Activated T-cell treated with anti-CD3 and anti-CD28 coated beads, Interleukin-2, amount 50 U/mL, for 4 hours (primary cell): ENCODE results near the gene ADAMTS10. TPM values are rescaled to one million over a fixed set of nuclear protein-coding genes. Genes with fewer than 3 reads are reported as not detected.
"Not testable (repeated sequence)": the region's sequence is repeated elsewhere in the genome, so short reads cannot be mapped to it uniquely, and the experiment has no call there.

ENCODE experiments used
- ATAC-seq, 2 donors: fragments of 200-7000 bp; cut with Tn5 transposase; one replicate each; pipeline ENCODE4 v1.10.0; 2021
- DNase-seq: peaks from one replicate; pipeline ENCODE4 v3.0.0-alpha.2; 2020
- H3K27me3 Mint-ChIP-seq: one replicate; pipeline ENCODE4 v1.8.0; 2021; ENCODE audit warnings: low read depth, mixed read lengths
- H3K36me3 Mint-ChIP-seq: one replicate; pipeline ENCODE4 v1.8.0; 2022; ENCODE audit warnings: mixed read lengths; ENCODE audit not compliant: insufficient read depth
- H3K4me1 Mint-ChIP-seq: one replicate; pipeline ENCODE4 v1.8.0; 2021; ENCODE audit warnings: low read depth, mixed read lengths
- H3K4me3 Mint-ChIP-seq: one replicate; pipeline ENCODE4 v1.8.0; 2021; ENCODE audit warnings: mild to moderate bottlenecking, moderate library complexity, mixed read lengths
- H3K9me3 Mint-ChIP-seq: one replicate; pipeline ENCODE4 v1.8.0; 2021; ENCODE audit warnings: mixed read lengths
- total RNA-seq, 3 donors: library from RNA; stranded (reverse); gene quantifications; one replicate each; pipeline ENCODE4 v1.2.1, GENCODE V29; 2021

The ADAMTS10 gene
- total RNA-seq, 3 donors from 2014 or later = 1.1 to 3.1 (median 1.5) TPM

- H3K27me3 Mint-ChIP-seq = no peaks in the 10 kb centered on the region
- peaks cover 3% of the 10 kb centered on the region for H3K36me3 Mint-ChIP-seq
- peak overlapping the region; percentile 74 for H3K4me3 Mint-ChIP-seq
- DNase-seq (peak; percentile 94), ATAC-seq (peak; percentile 91 to 93)
- H3K4me1 Mint-ChIP-seq = peaks cover 18% of the 10 kb centered on the region
- no peaks in the 10 kb centered on the region for H3K9me3 Mint-ChIP-seq
Measured at GRCh38 chr19:8592231-8593009, 18.1 kb downstream of the ADAMTS10 start.

- no peaks in the 10 kb centered on the region for H3K9me3 Mint-ChIP-seq
- DNase-seq = no peak
- H3K27me3 Mint-ChIP-seq = no peaks in the 10 kb centered on the region
Measured at GRCh38 chr19:8589177-8589714, 21.3 kb downstream of the ADAMTS10 start.

GRCh38 chr19:8585894-8586750, 24.4 kb downstream of the ADAMTS10 start:
- Mint-ChIP-seq H3K4me1 (no peaks in the 10 kb centered on the region), H3K9me3 (no peaks in the 10 kb centered on the region), H3K27me3 (no peaks in the 10 kb centered on the region), H3K36me3 (no peaks in the 10 kb centered on the region), H3K4me3 (no peak overlapping the region)
- DNase-seq (peak; percentile 49), ATAC-seq (peak; percentile 50 to 58)

More at GRCh38 chr19:8589177-8589714, 21.3 kb downstream of the ADAMTS10 start:
- H3K4me1 Mint-ChIP-seq = peaks cover 18% of the 10 kb centered on the region
- H3K36me3 Mint-ChIP-seq = no peaks in the 10 kb centered on the region
- no peak overlapping the region for H3K4me3 Mint-ChIP-seq
- no peak for ATAC-seq

DNA sequence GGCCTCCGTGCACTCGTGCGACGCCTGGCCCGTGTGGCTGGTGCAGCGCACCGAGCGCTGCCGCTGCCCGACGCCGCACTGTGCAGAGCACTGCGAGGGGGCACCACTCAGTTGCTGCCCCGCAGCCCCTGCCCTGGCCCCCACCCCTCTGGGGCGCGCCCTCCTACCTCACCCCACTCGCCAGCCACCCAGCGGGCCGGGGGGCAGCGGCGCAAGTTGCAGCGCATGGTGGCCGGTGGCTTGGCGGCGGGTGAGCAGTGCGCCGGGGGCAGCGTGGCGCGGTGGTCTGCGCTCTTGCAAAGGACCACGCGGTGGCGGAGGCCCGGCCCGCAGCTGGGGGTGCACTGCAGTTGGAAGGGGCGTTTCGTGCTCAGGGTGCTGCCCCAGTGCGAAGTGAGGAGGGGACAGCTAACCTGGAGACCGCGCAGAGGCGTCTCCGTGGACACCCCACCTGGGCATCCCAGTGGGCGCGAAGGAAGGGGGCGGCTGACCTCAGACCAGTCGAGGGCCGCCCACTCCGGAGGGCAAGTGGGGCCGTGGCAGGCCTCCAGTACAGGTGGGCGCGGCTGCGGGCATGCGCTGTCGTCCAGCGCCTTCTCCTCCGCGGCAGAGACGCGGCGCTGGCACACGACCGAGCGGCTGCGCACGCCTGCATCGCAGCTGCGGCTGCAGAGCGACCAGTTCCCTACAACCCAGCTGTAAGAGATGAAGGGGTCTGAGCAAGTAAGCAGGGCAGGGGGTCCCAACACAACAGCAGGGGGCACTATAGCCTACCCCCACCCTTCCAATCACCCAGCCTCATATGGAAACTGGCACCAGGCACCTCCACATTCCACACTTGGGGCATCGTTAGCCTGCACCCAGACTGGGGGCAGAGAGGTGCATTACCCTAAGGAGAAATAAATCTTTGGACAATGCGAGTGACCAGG, 25.3 kb downstream of the ADAMTS10 start:
- DNase-seq (no peak), ATAC-seq (no peak)
- H3K4me1 Mint-ChIP-seq = no peaks in the 10 kb centered on the region
- H3K27me3 Mint-ChIP-seq = no peaks in the 10 kb centered on the region
- no peaks in the 10 kb centered on the region for H3K36me3 Mint-ChIP-seq
- H3K4me3 Mint-ChIP-seq = no peak overlapping the region
- no peaks in the 10 kb centered on the region for H3K9me3 Mint-ChIP-seq

GRCh38 chr19:8580710-8581281, 29.7 kb downstream of the ADAMTS10 start:
- no peak overlapping the region for H3K4me3 Mint-ChIP-seq
- ATAC-seq = peak; percentile 50 to 53
- peak; percentile 84 for DNase-seq
- no peaks in the 10 kb centered on the region for H3K27me3 Mint-ChIP-seq
- peaks cover 38% of the 10 kb centered on the region for H3K4me1 Mint-ChIP-seq
- no peaks in the 10 kb centered on the region for H3K36me3 Mint-ChIP-seq
- no peaks in the 10 kb centered on the region for H3K9me3 Mint-ChIP-seq

- Mint-ChIP-seq H3K36me3 (peaks cover 4% of the 10 kb centered on the region), H3K27me3 (no peaks in the 10 kb centered on the region), H3K4me1 (peaks cover 57% of the 10 kb centered on the region), H3K4me3 (peak overlapping the region; percentile 42), H3K9me3 (peaks cover 3% of the 10 kb centered on the region)
- ATAC-seq (peak; percentile 52 to 63), DNase-seq (peak; percentile 83)
Measured at GRCh38 chr19:8578642-8579265, 31.8 kb downstream of the ADAMTS10 start.

DNA sequence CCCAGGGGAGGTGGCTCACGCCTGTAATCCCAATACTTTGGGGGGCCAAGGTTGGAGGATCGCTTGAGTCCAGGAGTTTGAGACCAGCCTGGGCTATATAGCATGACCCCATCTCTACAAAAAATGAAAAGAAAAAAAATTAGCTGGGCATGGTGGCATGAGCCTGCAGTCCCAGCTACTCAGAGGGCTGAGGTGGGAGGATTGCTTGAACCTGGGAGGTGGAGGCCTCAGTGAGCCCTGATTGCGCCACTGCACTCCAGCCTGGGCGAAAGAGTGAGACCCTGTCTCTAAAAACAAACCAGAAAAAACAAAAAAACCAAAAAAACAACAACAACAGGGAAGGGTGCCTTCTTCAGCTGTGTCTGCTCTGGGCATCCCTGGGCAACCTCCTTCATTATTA, 32.8 kb downstream of the ADAMTS10 start:
- ATAC-seq = no peak
- Mint-ChIP-seq H3K27me3 (no peaks in the 10 kb centered on the region), H3K4me3 (peak overlapping the region; percentile 85), H3K9me3 (peaks cover 4% of the 10 kb centered on the region), H3K4me1 (peaks cover 66% of the 10 kb centered on the region), H3K36me3 (peaks cover 4% of the 10 kb centered on the region)
- no peak for DNase-seq

DNA sequence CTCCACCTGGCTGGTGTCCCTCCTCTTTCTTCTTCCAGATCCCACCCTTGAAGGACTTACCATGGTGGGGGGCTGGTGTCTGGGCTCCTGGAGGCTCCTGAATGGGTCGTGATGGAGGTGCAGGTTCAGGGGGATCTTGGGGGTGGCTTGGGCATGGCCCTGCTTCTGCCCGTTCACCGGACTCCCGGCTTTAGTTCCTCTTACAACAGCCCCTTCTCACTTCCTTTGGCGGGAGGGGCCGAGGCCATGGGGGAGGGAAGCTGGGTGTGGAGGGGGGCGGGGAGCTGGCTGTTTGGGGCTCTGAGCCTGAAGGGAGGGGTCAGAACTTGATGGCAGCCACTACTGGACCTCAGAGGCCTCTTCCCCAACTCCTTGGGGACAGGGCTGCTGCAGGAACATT, 33.3 kb downstream of the ADAMTS10 start, which contains the start of gene MYO1F:
Gene MYO1F (minus strand): TSS at position 196 of the 400 bp plus-strand sequence. CDS start 133 bp downstream, at position 63.
- DNase-seq = no peak

DNA sequence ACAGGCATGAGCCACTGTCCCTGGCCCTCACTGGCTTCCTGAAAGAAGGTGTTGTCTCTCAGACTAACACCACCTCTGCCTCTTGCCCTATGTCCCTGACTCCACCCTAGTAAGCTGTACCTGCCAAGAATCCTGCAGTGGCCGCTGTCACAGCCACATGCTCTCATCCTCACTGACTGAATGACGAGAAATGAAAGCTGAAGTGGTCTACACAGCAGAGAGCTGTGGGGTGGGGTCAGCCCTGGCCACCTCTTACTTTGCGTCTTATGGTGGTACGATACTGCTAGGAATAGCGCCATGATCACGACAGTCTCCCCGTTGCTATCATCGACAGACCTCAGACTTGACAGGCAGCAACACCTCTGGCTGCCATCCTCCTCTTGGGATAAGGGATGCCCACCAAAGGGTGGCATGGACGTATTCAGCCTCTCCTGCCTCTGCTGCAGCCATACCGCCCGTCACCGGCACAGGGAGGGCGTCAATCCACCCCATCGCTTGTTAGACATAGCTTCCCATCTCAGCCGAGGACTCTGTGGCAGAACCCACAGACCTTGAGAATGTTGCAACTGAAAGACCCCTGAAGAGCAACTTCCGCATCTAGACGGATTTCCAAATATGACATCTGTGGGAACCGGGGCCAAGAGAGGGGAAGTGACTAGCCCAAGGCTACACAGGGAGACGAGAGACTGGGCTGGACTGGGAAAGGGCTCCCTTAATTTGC, 34.1 kb downstream of the ADAMTS10 start:
- Mint-ChIP-seq H3K4me3 (peak overlapping the region; percentile 85), H3K36me3 (peaks cover 4% of the 10 kb centered on the region), H3K27me3 (no peaks in the 10 kb centered on the region), H3K4me1 (peaks cover 79% of the 10 kb centered on the region), H3K9me3 (peaks cover 4% of the 10 kb centered on the region)
- no peak for DNase-seq
- ATAC-seq = peak; percentile 18 to 25

More for the DNA sequence above, 33.3 kb downstream of the ADAMTS10 start, which contains the start of gene MYO1F:
- no peaks in the 10 kb centered on the region for H3K27me3 Mint-ChIP-seq
- H3K4me3 Mint-ChIP-seq = peak within 1 kb of the TSS; percentile 85
- ATAC-seq = no peak
- H3K9me3 Mint-ChIP-seq = peaks cover 4% of the 10 kb centered on the region
- peaks cover 71% of the 10 kb centered on the region for H3K4me1 Mint-ChIP-seq
- H3K36me3 Mint-ChIP-seq = peaks cover 4% of the 10 kb centered on the region

- ATAC-seq (peak; percentile 37 to 38), DNase-seq (peak; percentile 47)
- no peaks in the 10 kb centered on the region for H3K27me3 Mint-ChIP-seq
- peak overlapping the region; percentile 85 for H3K4me3 Mint-ChIP-seq
- peaks cover 4% of the 10 kb centered on the region for H3K36me3 Mint-ChIP-seq
- H3K9me3 Mint-ChIP-seq = peaks cover 4% of the 10 kb centered on the region
- peaks cover 88% of the 10 kb centered on the region for H3K4me1 Mint-ChIP-seq
Measured at GRCh38 chr19:8575467-8575997, 35.0 kb downstream of the ADAMTS10 start.

- Mint-ChIP-seq H3K4me3 (peak overlapping the region; percentile 85), H3K4me1 (peaks cover 94% of the 10 kb centered on the region)
- H3K27me3 Mint-ChIP-seq, H3K36me3 Mint-ChIP-seq, H3K9me3 Mint-ChIP-seq, ATAC-seq, DNase-seq: not testable (repeated sequence)
Measured at GRCh38 chr19:8574619-8574922, 35.9 kb downstream of the ADAMTS10 start.

GRCh38 chr19:8573316-8573715, 37.2 kb downstream of the ADAMTS10 start:
- Mint-ChIP-seq H3K4me3 (peak overlapping the region; percentile 77), H3K9me3 (peaks cover 4% of the 10 kb centered on the region), H3K36me3 (peaks cover 4% of the 10 kb centered on the region), H3K27me3 (no peaks in the 10 kb centered on the region), H3K4me1 (peaks cover 97% of the 10 kb centered on the region)
- peak in 1 of 2 donors; percentile 18 for ATAC-seq
- DNase-seq = no peak
